Measurements from ENCODE around the gene HMG20B.

DNA sequence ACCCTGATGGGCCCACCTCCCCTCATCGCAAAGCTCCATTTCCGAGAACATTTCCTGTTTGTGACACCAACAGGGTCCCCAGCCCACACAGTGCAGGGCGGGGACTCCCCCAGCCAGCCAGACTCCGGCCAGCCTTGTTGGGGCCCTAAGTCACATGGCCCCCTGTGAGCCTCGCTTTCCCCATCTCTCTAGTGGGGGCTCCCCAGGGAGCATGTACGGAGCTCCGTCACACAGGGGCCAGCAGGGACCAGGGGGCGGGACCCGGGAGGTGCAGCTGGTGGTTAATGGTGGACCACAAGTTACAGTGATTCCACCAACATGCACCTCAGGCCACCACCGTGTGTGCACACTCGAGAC is 32.2 kb downstream of the HMG20B start:
- TF ChIP-seq, protein P1, sequence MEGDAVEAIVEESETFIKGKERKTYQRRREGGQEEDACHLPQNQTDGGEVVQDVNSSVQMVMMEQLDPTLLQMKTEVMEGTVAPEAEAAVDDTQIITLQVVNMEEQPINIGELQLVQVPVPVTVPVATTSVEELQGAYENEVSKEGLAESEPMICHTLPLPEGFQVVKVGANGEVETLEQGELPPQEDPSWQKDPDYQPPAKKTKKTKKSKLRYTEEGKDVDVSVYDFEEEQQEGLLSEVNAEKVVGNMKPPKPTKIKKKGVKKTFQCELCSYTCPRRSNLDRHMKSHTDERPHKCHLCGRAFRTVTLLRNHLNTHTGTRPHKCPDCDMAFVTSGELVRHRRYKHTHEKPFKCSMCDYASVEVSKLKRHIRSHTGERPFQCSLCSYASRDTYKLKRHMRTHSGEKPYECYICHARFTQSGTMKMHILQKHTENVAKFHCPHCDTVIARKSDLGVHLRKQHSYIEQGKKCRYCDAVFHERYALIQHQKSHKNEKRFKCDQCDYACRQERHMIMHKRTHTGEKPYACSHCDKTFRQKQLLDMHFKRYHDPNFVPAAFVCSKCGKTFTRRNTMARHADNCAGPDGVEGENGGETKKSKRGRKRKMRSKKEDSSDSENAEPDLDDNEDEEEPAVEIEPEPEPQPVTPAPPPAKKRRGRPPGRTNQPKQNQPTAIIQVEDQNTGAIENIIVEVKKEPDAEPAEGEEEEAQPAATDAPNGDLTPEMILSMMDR (IDR thresholded peaks at IDR 0.05) = no peak
- no peak for TF ChIP-seq POLR2A (IDR thresholded peaks at IDR 0.05)
- no peak for TF ChIP-seq EP300 (IDR thresholded peaks at IDR 0.05)

Measured in stomach (tissue), 4 donors.